Fibroblast of lung (primary cell): ENCODE results near the gene TTC24. TPM values are rescaled to one million over a fixed set of nuclear protein-coding genes. Genes with fewer than 3 reads are reported as not detected.
"Not testable (repeated sequence)": the region's sequence is repeated elsewhere in the genome, so short reads cannot be mapped to it uniquely, and the experiment has no call there.

ENCODE experiments used
- DNase-seq, 2 donors: peaks; one replicate each; pipeline versions ENCODE4 v3.0.0 to v3.0.0-alpha.2; 2010; ENCODE audit warnings: low read depth in 2 of 2
- H2AFZ ChIP-seq: 2 replicates; pipeline ENCODE4 v1.5.1; 2012; ENCODE audit warnings: low read length, control low read depth, inconsistent platforms
- H3K27ac ChIP-seq: 2 replicates; pipeline ENCODE4 v1.5.1; 2011; ENCODE audit warnings: low read length, control low read depth; ENCODE audit not compliant: insufficient read depth
- H3K27me3 ChIP-seq: 2 replicates; pipeline ENCODE4 v1.5.1; 2011; ENCODE audit warnings: mild to moderate bottlenecking, low read length; ENCODE audit not compliant: control insufficient read depth, insufficient read depth
- H3K36me3 ChIP-seq: 2 replicates; pipeline ENCODE4 v1.5.1; 2011; ENCODE audit warnings: low read length; ENCODE audit not compliant: control insufficient read depth, insufficient read depth
- H3K4me1 ChIP-seq: 2 replicates; pipeline ENCODE4 v1.5.1; 2011; ENCODE audit warnings: low read length; ENCODE audit not compliant: control insufficient read depth, insufficient read depth; ENCODE audit errors: extremely low read depth
- H3K4me2 ChIP-seq: 2 replicates; pipeline ENCODE4 v1.5.1; 2011; ENCODE audit warnings: low read length, control low read depth; ENCODE audit not compliant: insufficient read depth; ENCODE audit errors: extremely low read depth
- H3K4me3 ChIP-seq, 4 experiments: fragments of 200-600 bp in 1 of 4; sonication (generic) in 1 of 4; replicated peaks in 1 of 4; 2 replicates each; pipeline ENCODE4 v1.5.1; 2011 to 2016; ENCODE audit warnings: low read length in 4 of 4, low read depth in 3 of 4, mild to moderate bottlenecking in 3 of 4, control low read depth in 2 of 4, inconsistent platforms in 1 of 4, mixed read lengths in 1 of 4; ENCODE audit not compliant: insufficient read depth in 1 of 4; ENCODE audit errors: control extremely low read depth in 1 of 4
- H3K79me2 ChIP-seq: 2 replicates; pipeline ENCODE4 v1.5.1; 2012; ENCODE audit warnings: mild to moderate bottlenecking, low read length, inconsistent platforms; ENCODE audit not compliant: control insufficient read depth, insufficient read depth
- H3K9ac ChIP-seq: 2 replicates; pipeline ENCODE4 v1.5.1; 2011; ENCODE audit warnings: mild to moderate bottlenecking, low read length, control low read depth; ENCODE audit not compliant: insufficient read depth
- H3K9me3 ChIP-seq: 2 replicates; pipeline ENCODE4 v1.5.1; 2012; ENCODE audit warnings: low read depth, low read length; ENCODE audit not compliant: control insufficient read depth, insufficient read depth
- H4K20me1 ChIP-seq: 2 replicates; pipeline ENCODE4 v1.5.1; 2011; ENCODE audit warnings: low read length; ENCODE audit not compliant: control insufficient read depth, insufficient read depth; ENCODE audit errors: extremely low read depth
- EZH2 ChIP-seq: IDR thresholded peaks from 2 replicates; pipeline ENCODE4 v1.5.1; 2012; ENCODE audit warnings: low read length, control low read depth, mild to moderate bottlenecking; ENCODE audit errors: missing control alignments
- polyA plus RNA-seq, 2 donors: library from polyadenylated mRNA; depleted of rRNA in 1 of 2; stranded (reverse) in 1 of 2; unstranded in 1 of 2; fragments of >200 nt; gene quantifications; 2 replicates each; pipeline ENCODE4 v1.2.1, GENCODE V29; 2011 to 2012; ENCODE audit warnings: missing spikeins in 1 of 2
- total RNA-seq: library from RNA; depleted of rRNA; stranded (reverse); fragments of >200 nt; gene quantifications from 2 replicates; pipeline ENCODE4 v1.2.1, GENCODE V29; 2014
- TF ChIP-seq, protein P1 (sequence below), 2 donors: IDR thresholded peaks in 1 of 2; conservative IDR thresholded peaks in 1 of 2; 1 replicate in 1 of 2; 2 replicates in 1 of 2; pipeline ENCODE4 v1.5.1; 2011 to 2012; ENCODE audit warnings: low read length in 2 of 2, control low read depth in 1 of 2, inconsistent platforms in 1 of 2, low read depth in 1 of 2, mild to moderate bottlenecking in 1 of 2

Gene TTC24
- total and polyA plus RNA-seq, 2 donors (not counting 1 experiment from before 2014, with no cell fraction given), result not detected

DNA sequence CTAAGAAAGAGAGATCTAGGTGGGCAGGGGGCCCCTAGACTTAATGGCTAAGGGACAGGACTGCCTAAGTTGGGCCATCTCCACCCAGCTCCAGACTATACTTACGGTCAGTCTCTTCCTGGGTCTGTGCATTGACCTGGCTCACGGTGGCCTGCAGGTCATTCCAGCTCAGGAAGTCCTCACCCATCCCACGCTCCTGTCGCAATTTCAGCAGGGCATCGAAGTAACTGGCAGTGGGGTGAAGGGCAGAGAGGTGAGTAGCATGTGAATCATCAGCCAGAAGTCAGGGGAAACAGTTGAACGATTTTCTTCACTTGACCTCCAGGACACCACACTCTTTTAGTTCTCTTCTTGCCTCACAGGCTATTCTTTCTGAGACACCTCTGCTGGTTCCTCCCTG is 27.7 kb upstream of the TTC24 start:
- Histone ChIP-seq H3K27me3 (no peaks in the 10 kb centered on the region), H4K20me1 (no peaks in the 10 kb centered on the region), H3K4me1 (no peaks in the 10 kb centered on the region), H2AFZ (no peak overlapping the region), H3K4me3 (no peak overlapping the region), H3K4me2 (no peak overlapping the region), H3K36me3 (peaks cover 31% of the 10 kb centered on the region), H3K9ac (no peak overlapping the region), H3K79me2 (no peaks in the 10 kb centered on the region), H3K9me3 (no peaks in the 10 kb centered on the region), H3K27ac (no peak overlapping the region)
- peak in 1 of 2 donors; percentile 27 for DNase-seq
- TF ChIP-seq, protein P1, sequence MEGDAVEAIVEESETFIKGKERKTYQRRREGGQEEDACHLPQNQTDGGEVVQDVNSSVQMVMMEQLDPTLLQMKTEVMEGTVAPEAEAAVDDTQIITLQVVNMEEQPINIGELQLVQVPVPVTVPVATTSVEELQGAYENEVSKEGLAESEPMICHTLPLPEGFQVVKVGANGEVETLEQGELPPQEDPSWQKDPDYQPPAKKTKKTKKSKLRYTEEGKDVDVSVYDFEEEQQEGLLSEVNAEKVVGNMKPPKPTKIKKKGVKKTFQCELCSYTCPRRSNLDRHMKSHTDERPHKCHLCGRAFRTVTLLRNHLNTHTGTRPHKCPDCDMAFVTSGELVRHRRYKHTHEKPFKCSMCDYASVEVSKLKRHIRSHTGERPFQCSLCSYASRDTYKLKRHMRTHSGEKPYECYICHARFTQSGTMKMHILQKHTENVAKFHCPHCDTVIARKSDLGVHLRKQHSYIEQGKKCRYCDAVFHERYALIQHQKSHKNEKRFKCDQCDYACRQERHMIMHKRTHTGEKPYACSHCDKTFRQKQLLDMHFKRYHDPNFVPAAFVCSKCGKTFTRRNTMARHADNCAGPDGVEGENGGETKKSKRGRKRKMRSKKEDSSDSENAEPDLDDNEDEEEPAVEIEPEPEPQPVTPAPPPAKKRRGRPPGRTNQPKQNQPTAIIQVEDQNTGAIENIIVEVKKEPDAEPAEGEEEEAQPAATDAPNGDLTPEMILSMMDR (conservative IDR thresholded peaks at IDR 0.05 in 1 of 2, IDR thresholded peaks at IDR 0.05 in 1 of 2; ENCODE audit: low read depth in 1 of 2, low read length in 2 of 2), result no peak
- no peak for TF ChIP-seq EZH2

DNA sequence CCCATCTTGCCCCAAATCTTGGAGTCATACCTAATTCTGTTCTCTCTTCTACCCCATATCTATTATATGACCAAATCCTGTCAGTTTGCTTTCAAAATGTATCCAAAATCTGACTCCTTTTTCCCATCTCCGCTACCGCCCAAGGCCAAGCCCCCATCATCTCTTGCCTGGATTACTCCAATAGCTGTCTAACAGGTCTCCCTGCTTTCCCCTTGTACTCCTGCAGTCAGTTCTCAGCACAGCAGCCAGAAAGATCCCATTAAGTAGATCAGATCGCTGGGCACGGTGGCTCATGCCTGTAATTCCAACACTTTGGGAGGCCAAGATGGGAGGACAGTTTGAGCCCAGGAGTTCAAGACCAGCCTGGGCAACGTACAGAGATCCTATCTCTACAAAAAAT is 27.0 kb upstream of the TTC24 start:
- no peak overlapping the region for H3K4me3 ChIP-seq
- no peaks in the 10 kb centered on the region for H3K27me3 ChIP-seq
- no peaks in the 10 kb centered on the region for H4K20me1 ChIP-seq
- DNase-seq, result no peak
- H2AFZ ChIP-seq, result no peak overlapping the region
- no peak overlapping the region for H3K9ac ChIP-seq
- H3K4me2 ChIP-seq, result no peak overlapping the region
- no peak overlapping the region for H3K27ac ChIP-seq
- peaks cover 28% of the 10 kb centered on the region for H3K36me3 ChIP-seq
- H3K9me3 ChIP-seq, result no peaks in the 10 kb centered on the region
- TF ChIP-seq EZH2, result no peak
- TF ChIP-seq, protein P1 (conservative IDR thresholded peaks at IDR 0.05 in 1 of 2, IDR thresholded peaks at IDR 0.05 in 1 of 2; ENCODE audit: low read depth in 1 of 2, low read length in 2 of 2), result no peak
- H3K79me2 ChIP-seq, result no peaks in the 10 kb centered on the region
- no peaks in the 10 kb centered on the region for H3K4me1 ChIP-seq

DNA sequence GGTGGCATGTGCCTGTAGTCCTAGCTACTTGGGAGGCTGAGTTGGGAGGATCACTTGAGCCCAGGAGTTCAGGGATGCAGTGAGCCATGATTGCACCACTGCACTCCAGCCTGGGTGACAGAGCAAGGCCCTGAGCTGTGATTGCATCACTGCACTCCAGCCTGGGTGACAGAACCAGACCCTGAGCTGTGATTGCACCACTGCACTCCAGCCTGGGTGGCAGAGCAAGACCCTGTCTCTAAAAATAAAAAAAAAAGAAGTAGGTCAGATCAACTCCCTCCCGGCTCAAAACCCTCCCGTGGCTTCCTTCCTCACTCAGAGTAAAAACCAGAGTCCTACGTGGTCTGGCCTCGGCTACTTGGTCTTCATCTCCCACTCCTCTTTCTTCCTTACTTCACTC is 26.6 kb upstream of the TTC24 start:
- H3K9me3 ChIP-seq, H3K4me2 ChIP-seq, H2AFZ ChIP-seq, H3K4me1 ChIP-seq, H3K79me2 ChIP-seq, H3K4me3 ChIP-seq, H4K20me1 ChIP-seq, H3K27me3 ChIP-seq, DNase-seq, H3K27ac ChIP-seq, H3K9ac ChIP-seq: not testable (repeated sequence)
- peaks cover 27% of the 10 kb centered on the region for H3K36me3 ChIP-seq
